ENCODE results near the gene THEM4.
A peak's percentile ranks its signal among the peaks of the same experiment; 100 is the strongest.
"Not testable (repeated sequence)": the region's sequence is repeated elsewhere in the genome, so short reads cannot be mapped to it uniquely, and the experiment has no call there.

The THEM4 gene

DNA sequence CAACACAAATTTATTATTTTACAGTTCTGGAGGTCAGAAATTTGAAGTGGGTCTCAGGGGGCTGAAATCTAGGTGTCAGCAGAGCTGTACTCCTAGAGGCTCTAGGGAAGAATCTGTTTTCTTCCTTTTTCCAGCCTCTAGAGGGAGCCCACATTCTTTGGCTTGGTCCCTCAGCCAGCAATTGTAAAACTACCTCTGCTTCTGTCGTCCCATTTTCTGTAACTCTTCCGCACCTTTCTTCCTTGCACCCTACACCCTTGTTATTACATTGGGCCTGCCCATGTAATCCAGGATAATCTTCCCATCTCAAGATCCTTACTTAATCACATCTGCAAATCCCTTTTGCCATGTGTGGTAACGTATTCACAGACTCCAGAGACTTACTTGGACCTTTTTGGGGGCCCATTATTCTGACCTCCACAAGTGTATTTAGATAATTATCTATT is 24.8 kb upstream of the THEM4 start:
- peak; percentile 13 for DNase-seq

- DNase-seq: no peak
Measured at GRCh38 chr1:151924691-151925587, 15.6 kb upstream of the THEM4 start.

- DNase-seq: no peak
Measured at GRCh38 chr1:151923422-151923821, 14.1 kb upstream of the THEM4 start.

DNA sequence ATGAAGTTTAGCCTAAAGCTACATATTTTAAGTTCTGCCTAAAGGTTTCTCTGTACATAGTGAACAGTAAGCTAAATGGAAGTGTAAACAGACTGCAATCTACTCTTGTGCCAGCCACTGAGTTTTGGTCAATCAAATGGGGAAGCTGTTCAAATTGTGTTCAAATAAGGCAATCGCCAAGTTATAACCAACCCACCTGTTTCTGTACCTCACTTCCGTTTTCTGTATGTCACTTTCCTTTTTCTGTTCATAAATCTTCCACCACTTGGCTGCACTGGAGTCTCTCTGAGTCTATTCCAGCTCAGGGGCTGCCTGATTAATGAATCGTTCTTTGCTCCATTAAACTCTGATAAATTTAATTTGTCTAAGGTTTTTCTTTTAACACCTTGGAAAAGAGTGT is 10.8 kb upstream of the THEM4 start:
- DNase-seq: no peak

GRCh38 chr1:151918819-151919610 is 9.7 kb upstream of the THEM4 start:
- DNase-seq: no peak

GRCh38 chr1:151918156-151918555 is 8.8 kb upstream of the THEM4 start:
- DNase-seq: no peak

DNA sequence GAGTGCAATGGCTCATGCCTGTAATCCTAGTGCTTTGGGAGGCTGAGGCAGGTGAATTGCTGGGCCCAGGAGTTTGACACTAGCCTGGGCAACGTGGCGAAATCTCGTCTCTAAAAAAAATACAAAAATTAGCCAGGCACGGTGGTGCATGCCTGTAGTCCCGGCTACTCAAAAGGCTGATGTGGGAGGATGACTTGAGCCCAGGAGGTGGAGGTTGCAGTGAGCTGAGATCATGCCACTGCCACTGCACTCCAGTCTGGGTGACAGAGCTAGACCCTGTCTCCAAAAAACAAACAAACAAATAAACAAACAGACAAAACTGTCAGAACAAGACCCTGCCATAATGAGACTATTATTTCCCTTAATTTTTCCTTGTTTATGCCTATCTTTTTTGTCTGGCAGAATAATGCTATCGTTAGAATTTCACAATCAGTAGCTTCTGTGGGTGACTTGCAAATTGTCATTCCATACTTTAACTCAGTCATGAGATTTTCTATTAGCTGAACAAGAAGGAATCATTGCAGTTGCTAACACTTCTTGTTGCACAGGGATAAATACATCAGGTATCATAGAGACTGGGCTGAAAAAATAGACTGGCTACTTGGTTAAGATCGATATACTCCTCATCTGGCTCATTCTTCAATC is 7.5 kb upstream of the THEM4 start:
- DNase-seq: no peak

DNA sequence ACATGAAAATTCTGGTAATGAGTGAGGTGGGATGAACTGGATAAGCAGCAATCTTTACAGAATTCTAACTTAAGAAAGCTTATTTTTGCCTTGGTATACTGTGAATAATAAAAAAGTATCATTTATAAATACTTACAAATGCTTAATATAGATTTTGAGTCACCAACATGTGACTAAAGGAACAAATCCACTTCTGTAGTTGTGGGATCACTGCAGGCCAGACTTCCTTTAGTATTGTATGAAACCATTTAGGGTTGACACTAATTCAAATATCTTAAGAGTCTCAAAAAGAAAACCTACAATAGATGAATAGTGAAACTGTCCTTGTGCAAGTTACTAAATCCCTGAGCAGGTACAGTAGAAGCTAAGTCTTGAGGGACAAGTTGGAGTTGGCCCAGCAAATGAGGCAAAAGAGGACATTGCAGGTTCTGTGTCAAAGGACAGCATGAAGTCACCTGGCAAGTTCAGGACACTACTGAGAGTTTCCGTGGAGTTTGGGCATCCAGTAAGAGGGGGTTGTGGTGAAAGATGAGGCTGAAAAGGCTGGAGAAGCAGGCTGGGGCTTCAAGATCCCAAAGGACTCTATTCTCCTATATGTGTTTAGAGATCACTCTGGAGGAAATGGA is 5.9 kb upstream of the THEM4 start:
- no peak for DNase-seq

DNA sequence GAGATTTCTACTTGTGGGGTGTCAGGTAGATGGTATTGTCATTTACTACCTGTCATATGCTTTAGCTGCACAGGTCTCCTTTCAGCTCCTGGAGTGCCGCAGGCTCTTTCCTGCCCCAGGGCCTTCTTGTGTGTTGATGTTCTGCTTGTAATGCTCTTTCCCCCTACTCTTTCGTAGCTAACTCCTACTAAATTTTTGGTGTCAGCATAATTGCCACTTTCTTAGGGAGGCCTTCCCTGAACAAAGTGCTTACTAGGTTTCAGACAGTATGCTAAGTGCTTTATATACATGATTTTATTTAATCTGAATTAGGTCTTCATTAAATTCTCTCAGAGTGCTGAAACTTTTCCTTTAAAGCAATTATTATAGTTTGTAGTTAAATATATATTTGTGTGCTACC is 4.8 kb upstream of the THEM4 start:
- DNase-seq: no peak

DNA sequence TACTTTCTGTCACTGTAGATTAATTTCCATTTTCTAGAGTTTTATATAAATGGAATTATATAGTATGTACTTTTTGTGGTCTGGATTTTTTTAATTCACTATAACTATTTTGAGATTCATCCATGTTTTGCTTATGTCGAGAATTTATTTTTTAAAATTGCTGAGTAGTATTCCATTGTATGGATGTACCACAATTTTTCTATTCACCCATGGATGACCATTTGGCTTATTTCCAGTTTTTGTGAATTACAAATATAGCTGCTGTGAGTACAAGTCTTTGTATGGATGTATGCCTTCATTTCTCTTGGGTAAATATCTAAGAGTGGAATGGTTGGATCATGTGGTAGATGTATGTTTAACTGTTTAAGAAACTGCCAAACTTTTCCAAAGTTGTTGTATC is 3.7 kb upstream of the THEM4 start:
- DNase-seq: no peak

DNA sequence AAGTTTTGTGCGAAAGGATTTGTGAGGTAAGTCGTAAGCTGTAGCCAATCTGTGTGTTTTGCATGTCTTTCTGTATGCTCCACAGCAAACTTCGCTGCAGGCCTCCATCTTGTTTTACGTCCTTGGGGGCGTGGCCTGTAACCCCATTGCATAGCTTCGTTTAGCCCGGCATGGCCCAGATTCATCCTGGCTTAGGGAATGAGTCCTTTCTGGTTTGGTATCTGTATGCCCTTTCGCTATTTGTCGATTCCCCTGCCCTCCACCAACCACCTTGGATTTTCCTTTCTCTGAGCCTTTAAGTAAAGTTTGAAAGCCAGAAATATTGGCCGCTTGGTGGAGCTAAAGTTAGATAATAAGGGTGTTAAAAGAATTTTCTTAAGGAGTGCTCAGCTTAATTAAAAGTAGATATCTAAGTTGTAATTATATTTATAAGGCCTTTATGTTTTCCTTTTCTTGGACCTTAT is 1.1 kb downstream of the THEM4 start:
- DNase-seq: no peak

GRCh38 chr1:151907363-151908139 is 1.8 kb downstream of the THEM4 start:
- no peak for DNase-seq

- DNase-seq: not testable (repeated sequence)
Measured at GRCh38 chr1:151906324-151906645, 3.0 kb downstream of the THEM4 start.

- peak; percentile 26 for DNase-seq
Measured at GRCh38 chr1:151905443-151906323, 3.6 kb downstream of the THEM4 start.

DNA sequence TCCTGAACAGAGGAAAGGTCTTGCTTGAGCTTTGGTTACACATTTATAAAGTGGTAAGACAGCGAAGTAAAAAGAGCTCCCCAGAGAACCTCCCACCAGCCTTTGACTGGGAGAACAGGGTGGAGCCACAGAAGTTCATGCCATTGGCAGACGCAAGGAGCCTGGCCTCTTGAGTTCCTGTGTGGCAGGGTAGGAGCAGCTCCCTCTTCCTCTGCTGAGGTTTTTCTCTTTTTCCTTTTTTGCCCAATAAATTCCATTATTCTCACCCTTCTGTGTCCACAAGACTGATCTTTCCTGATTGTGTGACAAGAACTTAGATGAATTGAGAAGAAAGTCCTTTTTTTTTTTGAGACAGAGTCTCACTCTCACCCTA is 4.3 kb downstream of the THEM4 start:
- peak; percentile 65 for DNase-seq

- DNase-seq: no peak
Measured at GRCh38 chr1:151902858-151903257, 6.5 kb downstream of the THEM4 start.

- not testable (repeated sequence) for DNase-seq
Measured at GRCh38 chr1:151900804-151901203, 8.5 kb downstream of the THEM4 start.

DNA sequence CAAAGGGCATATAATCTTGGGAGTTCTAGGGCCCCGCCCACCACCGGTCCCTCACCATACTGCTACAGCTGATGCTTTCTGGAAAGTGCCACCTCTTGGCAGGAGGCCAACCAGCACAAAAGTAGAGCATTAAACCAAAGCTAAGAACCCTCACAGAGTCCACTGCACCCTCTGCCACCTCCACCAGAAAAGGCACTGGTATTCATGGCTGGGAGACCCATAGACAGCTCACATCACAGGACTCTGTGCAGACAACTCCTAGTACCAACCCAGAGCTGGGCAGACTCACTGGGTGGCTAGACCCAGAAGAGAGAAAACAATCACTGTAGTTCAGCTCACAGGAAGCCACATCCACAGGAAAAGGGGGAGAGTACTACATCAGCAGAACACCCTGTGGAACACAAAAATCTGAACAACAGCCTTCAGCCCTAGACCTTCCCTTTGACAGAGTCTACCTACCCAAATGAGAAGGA is 10.8 kb downstream of the THEM4 start:
- DNase-seq: peak; percentile 69

- DNase-seq: no peak
Measured at GRCh38 chr1:151897991-151898431, 11.3 kb downstream of the THEM4 start.

GRCh38 chr1:151893176-151893924 is 16.0 kb downstream of the THEM4 start:
- DNase-seq: no peak
